HG03520 (cell line): ENCODE results near the gene CCDC93.
A peak's percentile ranks its signal among the peaks of the same experiment; 100 is the strongest.

Experiments
- ATAC-seq: cut with Tn5 transposase; IDR thresholded peaks from one replicate; pipeline ENCODE4 v1.9.1; 2021; ENCODE audit warnings: mild to moderate bottlenecking, moderate library complexity; ENCODE audit not compliant: unreplicated experiment

Gene CCDC93, protein sequence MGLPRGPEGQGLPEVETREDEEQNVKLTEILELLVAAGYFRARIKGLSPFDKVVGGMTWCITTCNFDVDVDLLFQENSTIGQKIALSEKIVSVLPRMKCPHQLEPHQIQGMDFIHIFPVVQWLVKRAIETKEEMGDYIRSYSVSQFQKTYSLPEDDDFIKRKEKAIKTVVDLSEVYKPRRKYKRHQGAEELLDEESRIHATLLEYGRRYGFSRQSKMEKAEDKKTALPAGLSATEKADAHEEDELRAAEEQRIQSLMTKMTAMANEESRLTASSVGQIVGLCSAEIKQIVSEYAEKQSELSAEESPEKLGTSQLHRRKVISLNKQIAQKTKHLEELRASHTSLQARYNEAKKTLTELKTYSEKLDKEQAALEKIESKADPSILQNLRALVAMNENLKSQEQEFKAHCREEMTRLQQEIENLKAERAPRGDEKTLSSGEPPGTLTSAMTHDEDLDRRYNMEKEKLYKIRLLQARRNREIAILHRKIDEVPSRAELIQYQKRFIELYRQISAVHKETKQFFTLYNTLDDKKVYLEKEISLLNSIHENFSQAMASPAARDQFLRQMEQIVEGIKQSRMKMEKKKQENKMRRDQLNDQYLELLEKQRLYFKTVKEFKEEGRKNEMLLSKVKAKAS

DNA sequence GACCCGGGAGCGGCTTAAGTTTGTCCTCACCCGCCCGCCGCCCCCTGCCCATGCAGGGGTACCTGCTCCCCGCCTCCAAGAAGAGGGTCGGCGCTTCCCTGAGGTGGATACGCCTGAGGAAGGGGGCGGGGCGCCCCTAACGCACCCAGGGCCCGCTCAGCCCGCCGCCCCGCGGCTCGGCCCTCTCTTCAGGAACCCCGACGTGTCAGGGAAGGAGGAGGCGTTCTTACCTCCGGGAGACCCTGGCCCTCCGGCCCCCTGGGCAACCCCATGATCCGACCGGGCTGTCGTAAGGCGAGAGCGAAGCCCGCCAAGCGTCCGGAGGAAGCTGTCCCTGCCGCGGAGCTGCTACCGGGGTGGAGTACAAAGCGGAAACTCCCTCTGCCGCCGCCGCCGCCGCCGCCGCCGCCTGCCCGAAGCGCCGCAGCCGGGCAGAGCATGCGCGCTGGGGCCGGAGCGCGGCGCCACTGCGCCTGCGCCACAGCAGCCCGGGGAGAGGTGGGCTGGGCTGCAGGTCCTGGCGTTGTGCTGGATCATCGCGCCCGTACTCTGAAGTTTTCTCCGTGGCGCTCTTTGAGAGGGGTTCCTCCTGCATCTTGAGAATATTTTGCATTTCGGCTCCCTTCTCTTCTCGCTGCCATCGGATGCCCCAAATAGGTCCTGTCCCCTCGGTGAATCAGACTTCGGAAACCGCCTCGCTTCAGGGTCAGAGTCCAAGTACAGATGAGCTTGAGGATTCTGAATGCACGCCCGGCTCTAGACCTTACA, at the start of gene CCDC93:
TSS of gene CCDC93 (minus strand) at position 347 of the 768 bp plus-strand sequence. CDS start at position 272, 75 bp downstream.
- peak; percentile 88 for ATAC-seq

GRCh38 chr2:118062669-118063068, 48.8 kb upstream of the CCDC93 start:
- ATAC-seq: no peak

DNA sequence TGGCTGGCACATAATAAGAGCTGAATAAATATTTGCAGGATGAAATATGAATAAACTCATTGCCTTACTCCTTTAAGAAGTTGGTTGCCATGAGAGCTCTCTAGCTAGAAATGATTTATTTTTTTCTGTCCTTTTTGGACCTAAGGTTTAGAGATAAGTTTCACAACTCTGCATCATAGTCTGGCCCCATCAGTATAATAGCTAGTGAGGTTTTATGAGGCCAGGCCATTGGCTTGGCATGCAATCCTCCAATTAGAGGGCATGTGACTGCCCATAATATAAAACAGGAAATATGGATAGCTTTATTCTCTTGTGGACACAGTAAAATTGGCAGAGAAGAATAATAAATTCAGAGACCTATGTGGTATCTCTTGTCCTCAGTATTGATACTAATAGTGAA, 48.2 kb upstream of the CCDC93 start:
- ATAC-seq: no peak

DNA sequence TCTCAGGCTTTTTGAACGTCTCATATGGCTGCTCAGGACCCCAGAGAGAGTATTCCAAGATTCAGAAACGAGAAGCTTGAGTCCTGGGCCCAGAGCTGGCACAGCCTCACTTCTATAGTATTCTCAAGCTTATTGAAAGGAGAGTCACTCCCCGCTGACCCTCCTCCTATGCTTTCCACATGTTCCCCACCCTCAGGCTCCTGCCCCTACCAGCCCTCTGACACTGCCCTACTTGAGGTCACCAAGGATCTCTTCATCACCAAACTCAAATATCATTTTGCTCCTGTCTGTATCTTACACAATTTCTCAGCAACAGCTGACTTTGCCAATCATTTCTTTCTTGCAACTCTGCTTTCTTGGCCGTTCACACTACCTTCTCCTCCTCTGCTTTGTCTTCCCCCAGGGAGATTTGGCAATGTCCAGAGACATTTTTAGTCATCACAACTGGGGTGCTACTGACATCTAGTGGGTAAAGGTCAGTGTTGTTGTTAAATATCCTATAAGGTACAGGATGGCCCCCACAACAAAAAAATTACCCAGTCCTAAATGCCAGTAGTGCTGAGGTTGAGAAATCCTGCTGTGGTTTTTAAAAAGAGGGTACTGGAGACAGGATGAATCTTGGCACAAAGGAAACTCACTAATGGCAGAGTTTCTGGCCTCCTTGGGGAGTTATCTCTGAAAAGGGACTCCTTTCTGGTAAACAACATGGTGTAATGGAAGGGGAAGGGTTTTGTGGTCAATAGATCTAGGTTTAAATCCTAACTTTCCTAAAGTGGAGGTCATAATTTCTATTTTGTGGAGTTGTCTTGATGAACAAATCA, 47.5 kb upstream of the CCDC93 start:
- ATAC-seq: peak; percentile 73

DNA sequence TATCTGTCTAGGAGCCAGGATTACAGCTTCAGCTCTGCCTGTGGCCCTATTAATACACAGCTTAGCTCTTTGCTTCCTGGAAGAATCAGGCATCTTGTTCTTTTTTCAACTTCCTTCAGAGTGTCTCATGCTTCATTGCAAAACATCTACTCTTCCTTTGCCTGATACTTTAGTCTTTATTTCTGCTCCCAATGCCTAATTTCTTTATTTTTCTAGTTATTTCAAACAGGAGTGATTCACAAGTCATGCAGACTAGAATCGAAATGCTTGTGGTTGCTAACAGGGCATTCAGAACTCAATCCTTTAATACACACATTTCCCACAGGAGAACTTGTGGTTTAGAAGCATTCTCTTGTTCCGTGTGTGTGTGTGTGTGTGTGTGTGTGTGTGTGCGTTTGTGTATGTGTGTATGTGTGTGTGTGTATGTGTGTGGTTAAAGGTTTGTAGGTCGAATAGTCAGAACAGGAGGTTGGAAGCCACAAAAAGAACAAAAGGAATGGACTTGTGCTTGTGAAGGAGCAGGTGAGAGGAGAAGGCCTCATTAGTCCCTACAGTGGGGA, 46.1 kb upstream of the CCDC93 start:
- no peak for ATAC-seq

DNA sequence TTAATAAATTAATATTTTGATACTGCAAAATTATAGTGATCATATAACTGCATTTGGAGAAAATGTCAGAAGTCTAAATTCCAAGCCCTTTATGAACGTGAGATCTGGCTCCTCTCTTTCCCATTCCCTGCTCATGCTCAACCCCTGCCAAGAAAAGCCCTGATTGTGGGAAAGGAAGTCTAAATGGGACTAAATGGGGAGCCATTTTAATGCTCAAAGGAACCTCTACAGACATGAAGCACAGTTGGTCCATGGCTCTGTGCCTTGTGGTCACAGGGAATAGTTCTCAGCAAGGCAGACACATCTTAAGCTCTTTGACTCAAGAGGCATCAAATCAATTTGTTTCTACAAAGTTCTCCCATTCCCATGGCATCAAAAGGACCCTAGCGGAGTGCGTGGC, 45.1 kb upstream of the CCDC93 start:
- no peak for ATAC-seq

- ATAC-seq: no peak
Measured at GRCh38 chr2:118056801-118057200, 42.9 kb upstream of the CCDC93 start.

DNA sequence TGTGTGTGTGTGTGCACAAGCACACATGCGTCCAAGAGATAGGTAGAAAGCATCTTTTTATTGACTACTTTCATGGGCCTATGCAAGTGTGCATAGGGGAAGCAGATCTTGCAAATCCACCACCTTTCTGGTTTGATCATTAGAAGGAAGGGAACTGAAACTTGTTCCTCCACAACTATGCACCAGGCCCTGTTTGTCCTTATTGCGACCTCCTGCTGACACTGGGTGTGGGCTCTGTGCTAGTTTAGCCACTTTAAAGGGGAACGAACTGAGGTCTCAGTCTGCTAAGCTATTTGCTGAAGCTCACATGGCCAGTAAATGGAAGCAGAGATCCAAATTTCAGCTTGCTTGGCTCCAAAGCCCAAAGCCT, 42.3 kb upstream of the CCDC93 start:
- peak; percentile 82 for ATAC-seq

DNA sequence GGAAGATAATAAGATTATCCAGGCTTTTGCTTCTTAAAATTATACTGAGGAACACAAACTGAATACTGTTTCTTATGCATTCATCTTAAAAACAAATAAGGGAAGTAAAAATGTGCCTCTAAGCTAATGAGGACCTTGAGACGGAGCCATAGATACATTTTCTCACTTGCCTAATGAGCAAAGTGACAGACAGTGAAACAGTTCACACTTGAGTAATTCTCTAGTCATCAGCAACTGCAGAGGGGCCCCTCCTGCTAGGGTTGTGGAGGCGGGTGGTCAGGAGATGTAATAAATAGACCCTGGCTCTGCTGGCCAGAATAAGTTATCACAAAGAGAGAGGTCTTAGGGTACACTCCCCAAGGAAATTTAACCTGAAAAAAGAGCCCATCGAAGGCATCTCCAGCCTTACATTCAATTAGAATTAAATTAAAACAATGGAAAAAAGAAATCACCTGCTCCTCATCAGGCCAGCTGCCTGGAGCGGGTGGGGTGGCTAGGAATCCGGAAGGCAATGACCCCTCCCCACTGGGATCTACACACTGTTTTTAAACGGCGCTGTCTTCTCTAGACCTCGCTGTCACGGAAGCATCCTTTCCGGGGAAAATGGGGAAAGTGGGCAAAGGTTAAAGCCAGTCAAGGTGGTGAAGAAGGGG, 41.8 kb upstream of the CCDC93 start:
- ATAC-seq: peak; percentile 84

DNA sequence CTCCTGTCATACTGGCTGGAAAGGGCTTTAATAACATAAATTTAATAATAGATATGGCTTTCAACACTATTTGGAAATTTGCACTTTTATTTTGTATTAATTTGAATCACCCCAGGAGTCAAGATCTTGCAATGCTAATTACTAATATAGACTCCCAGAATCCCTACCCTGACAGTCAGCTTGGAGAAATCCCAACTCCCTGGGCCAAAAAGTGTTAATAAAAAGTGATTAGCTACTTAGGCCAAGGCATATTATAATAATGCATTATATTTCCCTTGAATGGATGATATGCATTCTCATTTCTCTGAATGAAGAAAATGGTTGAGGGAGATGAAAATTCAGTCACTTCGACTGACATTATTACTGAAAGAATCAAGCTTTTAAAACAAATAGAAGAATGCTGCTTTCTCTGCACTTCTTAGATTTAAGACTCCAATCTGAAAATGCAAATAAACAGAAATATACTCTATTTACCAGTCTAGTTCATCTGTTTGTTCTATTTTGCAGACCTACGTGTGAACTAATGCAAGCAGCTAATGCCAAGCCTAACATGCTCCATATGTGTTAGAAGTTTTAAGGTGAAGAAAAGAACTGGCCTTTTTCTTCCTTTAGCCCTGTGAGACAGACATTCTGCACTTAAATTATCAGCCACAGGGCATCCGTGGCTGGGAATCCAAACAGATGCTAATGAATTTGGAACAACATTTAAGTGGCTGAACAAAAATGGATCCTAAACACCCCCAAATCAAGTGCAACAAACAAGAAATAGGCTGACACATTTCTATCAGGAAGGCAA, 40.5 kb upstream of the CCDC93 start:
- no peak for ATAC-seq

GRCh38 chr2:118053681-118054080, 39.8 kb upstream of the CCDC93 start:
- no peak for ATAC-seq

GRCh38 chr2:118052474-118052873, 38.6 kb upstream of the CCDC93 start:
- no peak for ATAC-seq

- no peak for ATAC-seq
Measured at GRCh38 chr2:118051826-118052358, 38.0 kb upstream of the CCDC93 start.

- no peak for ATAC-seq
Measured at GRCh38 chr2:118050974-118051373, 37.1 kb upstream of the CCDC93 start.

GRCh38 chr2:118050386-118050785, 36.5 kb upstream of the CCDC93 start:
- no peak for ATAC-seq

GRCh38 chr2:118049816-118050140, 35.9 kb upstream of the CCDC93 start:
- no peak for ATAC-seq

DNA sequence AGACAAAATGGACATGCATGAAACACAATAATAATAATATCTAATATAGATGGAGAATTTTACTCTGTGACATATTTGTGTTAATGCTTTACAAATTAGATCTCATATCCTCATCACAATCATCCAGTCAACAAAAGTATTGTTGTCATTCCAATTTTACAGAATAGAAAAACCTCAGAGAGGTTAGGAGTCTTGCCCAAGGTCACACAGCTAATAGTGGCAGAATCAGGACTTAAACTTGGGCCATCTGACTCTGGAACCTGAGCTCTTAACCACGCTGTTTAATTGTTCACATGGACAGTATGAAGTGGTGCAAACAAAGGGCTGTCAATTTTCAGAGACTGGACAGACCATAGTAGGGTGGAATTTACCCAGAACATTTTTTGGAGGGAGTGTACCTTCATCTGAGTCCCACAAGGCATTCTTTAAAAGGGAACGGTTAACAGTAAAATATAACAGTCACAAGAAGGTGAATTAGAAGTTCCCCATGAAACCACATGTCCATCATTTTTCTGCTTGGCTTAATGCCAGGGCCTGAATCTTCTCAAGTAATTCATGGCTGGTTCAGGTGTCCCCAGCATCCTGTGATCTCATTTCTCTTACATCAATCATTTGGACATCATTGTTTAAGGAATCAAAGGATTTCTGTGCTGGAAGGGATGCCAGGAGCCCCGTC, 35.4 kb upstream of the CCDC93 start:
- no peak for ATAC-seq

- ATAC-seq: no peak
Measured at GRCh38 chr2:118048401-118048800, 34.5 kb upstream of the CCDC93 start.
